Measurements from ENCODE around the gene FOXR1.
"Not testable (repeated sequence)": the region's sequence is repeated elsewhere in the genome, so short reads cannot be mapped to it uniquely, and the experiment has no call there.

The FOXR1 gene

DNA sequence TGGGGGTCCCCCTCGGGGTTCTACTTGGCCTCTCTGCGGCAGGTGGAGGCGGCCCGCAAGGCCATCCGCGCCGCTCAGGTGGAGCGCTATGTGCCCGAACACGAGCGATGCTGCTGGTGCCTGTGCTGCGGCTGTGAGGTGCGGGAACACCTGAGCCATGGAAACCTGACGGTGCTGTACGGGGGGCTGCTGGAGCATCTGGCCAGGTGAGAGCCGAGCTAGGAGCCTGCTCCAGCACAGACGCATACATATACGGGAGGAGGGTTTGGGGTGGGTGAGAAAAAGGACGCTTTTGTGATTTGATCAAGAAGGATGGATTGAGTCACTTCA is 26.8 kb downstream of the FOXR1 start:
- DNase-seq = no peak

DNA sequence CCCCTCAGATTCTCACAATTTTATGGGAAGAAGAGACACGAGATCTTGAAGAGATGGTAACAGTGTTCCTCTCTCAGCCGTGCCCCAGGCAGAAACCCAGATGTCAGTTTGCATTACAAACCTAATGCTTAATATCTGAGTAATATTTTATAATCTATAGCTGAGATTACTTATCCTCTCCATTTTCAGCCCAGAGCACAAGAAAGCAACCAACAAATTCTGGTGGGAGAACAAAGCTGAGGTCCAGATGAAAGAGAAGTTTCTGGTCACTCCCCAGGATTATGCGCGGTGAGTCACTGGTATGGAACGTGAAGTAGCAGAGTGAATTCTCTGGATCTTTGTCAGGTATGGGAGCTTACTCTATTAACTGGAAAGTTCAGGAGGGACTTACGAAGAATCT is 27.3 kb downstream of the FOXR1 start:
- no peak for DNase-seq

DNA sequence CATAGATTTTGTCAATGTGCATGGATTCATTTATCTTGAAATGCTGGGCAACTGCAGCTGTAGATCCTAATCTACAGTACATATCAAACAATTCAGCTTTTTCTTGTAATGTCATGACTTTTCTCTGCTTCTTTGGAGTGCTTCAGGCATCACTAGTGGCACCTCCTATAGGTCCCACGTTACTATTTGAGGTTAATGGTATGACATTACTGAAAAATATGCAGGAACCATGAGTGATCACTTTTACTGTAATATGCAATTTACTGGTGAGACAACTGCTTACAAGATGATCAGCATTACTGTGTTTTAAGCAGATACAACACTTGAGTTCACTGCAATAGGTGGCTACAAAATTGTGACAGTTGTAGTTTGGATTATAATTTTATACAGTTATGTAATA is 29.3 kb downstream of the FOXR1 start:
- no peak for DNase-seq

- DNase-seq = no peak
These were observed 35.1 kb downstream of the FOXR1 start for GRCh38 chr11:119006656-119007055.

- DNase-seq = no peak
These were observed 40.0 kb downstream of the FOXR1 start for GRCh38 chr11:119011476-119012053.

DNA sequence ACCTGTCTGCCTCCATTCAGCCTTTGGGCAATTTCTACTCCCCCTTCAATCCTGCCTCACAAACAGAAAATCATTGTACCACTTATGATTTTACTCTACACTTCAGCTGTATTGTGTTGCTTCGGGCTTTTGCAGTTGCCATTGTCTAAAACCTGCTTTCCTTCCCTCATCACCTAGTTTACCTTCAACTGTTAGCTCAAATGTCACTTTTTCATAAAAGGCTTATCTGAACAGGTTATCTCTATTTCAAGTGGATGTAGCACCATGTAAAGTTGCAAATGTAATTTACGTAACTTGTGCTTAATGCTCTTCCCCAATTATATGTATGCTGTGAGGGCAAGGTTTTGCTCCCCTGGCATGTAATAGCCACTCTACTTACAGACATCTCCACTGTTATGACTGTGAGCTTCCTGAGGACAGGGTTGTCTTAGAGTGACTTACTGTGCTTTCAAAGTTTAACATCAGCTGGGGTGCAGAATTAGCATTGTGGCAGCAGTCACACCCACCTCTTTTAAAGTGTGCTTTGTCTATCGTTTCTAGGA is 41.1 kb downstream of the FOXR1 start:
- DNase-seq = no peak

GRCh38 chr11:119014209-119014924 is 42.8 kb downstream of the FOXR1 start:
- no peak for DNase-seq

DNA sequence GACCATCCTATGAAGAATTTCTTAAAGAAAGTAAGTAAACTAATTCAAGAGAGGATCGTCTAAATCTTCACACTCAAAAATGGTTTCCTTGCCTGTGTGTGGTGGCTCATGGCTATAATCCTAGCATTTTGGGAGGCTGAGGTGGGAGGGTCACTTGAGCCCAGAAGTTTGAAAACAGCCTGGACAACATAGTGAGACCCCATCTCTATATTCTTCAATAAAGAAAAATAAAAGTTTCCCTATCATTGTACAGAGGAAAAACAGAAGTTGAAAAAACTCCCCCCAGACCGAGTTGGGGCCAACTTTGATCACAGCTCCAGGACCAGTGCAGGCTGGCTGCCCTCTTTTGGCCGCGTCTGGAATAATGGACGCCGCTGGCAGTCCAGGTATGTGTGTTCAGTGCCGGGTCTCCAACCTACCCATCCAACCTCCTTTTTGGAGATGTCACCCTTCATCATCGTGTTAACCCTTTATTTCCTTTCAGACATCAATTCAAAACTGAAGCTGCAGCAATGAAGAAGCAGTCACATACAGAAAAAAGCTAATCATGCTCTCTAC is 43.6 kb downstream of the FOXR1 start:
- no peak for DNase-seq

- DNase-seq = no peak
These were observed 44.9 kb downstream of the FOXR1 start for GRCh38 chr11:119016216-119017009.

- DNase-seq = not testable (repeated sequence)
These were observed 45.8 kb downstream of the FOXR1 start for GRCh38 chr11:119017377-119017776.

GRCh38 chr11:119018074-119018938 is 46.7 kb downstream of the FOXR1 start, which contains the start of the genes RPS25 and TRAPPC4:
Gene RPS25 (minus strand): TSS chr11:119018343. CDS start chr11:119018284, 59 bp downstream.
Gene TRAPPC4 (plus strand): TSS chr11:119018766. CDS start chr11:119018796, 30 bp downstream.
- DNase-seq = peak; percentile 89

DNA sequence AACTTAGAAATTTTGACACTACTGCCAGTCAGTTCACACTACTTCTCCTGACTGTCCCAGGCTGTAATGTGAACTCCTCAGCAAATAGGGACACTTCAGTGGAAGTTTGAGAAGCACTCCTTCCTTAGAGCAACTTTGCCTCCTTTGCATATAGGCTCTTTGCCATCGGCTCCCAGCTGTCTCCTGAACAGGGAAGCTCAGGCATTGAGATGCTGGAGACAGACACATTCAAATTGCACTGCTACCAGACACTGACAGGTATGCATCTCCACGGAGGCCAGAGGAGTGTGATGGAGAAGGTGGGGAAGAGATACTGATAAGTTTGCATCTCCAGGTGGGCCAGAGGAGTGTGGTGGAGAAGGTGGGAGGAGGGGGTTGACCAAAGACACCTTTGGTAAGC is 48.4 kb downstream of the FOXR1 start:
- no peak for DNase-seq

DNA sequence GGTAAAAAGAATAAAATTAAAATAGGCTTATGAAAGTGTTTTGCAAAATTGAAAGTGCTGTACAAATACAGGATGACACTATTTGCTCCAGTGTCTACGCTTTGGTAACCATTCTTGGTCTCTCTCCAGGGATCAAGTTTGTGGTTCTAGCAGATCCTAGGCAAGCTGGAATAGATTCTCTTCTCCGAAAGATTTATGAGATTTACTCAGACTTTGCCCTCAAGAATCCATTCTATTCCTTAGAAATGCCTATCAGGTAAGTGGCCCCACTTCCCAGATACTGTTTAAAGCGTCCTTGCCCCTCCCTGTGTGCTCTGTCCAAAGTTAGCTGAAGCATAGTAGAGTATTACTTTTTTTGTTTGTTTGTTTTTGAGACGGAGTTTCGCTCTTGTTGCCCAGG is 50.1 kb downstream of the FOXR1 start:
- DNase-seq = no peak

DNA sequence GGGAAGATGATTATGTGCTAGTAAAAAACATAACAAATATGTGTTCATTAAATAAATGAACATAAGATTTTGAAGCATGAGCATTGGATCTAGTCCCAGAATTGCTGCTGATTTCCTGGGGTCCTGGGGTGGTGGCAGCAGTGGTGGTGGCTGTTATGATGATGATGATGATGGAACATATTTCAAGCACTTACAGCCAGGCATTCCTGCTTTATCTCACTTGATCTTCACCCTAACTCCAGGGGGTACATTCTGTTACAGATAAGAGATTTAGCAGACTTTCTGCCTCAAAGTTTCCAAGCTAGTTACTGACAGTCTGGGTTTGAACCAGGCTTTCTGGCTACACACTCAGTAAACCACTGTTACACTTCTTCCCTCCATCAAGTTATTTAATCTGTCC is 52.2 kb downstream of the FOXR1 start:
- DNase-seq = no peak

GRCh38 chr11:119024430-119025098 is 53.0 kb downstream of the FOXR1 start:
- no peak for DNase-seq

- no peak for DNase-seq
These were observed 53.5 kb downstream of the FOXR1 start for GRCh38 chr11:119025099-119025473.

GRCh38 chr11:119025541-119025940 is 54.0 kb downstream of the FOXR1 start:
- no peak for DNase-seq

- no peak for DNase-seq
These were observed 54.6 kb downstream of the FOXR1 start for GRCh38 chr11:119025978-119026766.

GRCh38 chr11:119026970-119027369 is 55.4 kb downstream of the FOXR1 start:
- DNase-seq = no peak

GRCh38 chr11:119027561-119028345 is 56.2 kb downstream of the FOXR1 start:
- no peak for DNase-seq
